K562 (cell line): ENCODE data around the gene PSD4. TPM values are rescaled to one million over a fixed set of nuclear protein-coding genes. Genes with fewer than 3 reads are reported as not detected.
A peak's percentile ranks its signal among the peaks of the same experiment; 100 is the strongest.

Experiments
- ATF1 ChIP-seq, 2 experiments: fragments of 450-650 bp in 1 of 2; IDR thresholded peaks; 2 replicates each; pipeline ENCODE4 v1.6.1; 2016; ENCODE audit warnings: missing compliant biosample characterization in 1 of 2, missing genetic modification characterization in 1 of 2
- BRCA1 ChIP-seq, 2 experiments: fragments of 450-650 bp in 1 of 2; sonication (generic) in 1 of 2; formaldehyde crosslinking in 1 of 2; IDR thresholded peaks; 2 replicates each; pipeline versions ENCODE4 v1.5.0 to v1.6.1; 2017 to 2020; ENCODE audit warnings: mild to moderate bottlenecking in 1 of 2, missing genetic modification reagents in 1 of 2
- CBFA2T3 ChIP-seq: fragments of 450-650 bp; IDR thresholded peaks from 2 replicates; pipeline ENCODE4 v1.6.1; 2017
- CEBPG ChIP-seq, 3 experiments: fragments of 200-800 bp in 1 of 3; sonication (Bioruptor generic) in 1 of 3; sonication (generic) in 1 of 3; formaldehyde crosslinking in 1 of 3; IDR thresholded peaks in 2 of 3; conservative IDR thresholded peaks in 1 of 3; 2 replicates each; pipeline versions ENCODE4 v1.6.1 to v1.8.0; 2016 to 2022; ENCODE audit warnings: missing compliant biosample characterization in 2 of 3, missing genetic modification characterization in 2 of 3, mild to moderate bottlenecking in 1 of 3, missing genetic modification reagents in 1 of 3
- DIDO1 ChIP-seq: fragments of 450-650 bp; IDR thresholded peaks from 2 replicates; pipeline ENCODE4 v1.6.1; 2016; ENCODE audit warnings: low read depth, missing biosample characterization, missing genetic modification characterization
- ERF ChIP-seq: fragments of 450-650 bp; formaldehyde crosslinking; IDR thresholded peaks from 2 replicates; pipeline ENCODE4 v1.4.0; 2020; ENCODE audit warnings: mild to moderate bottlenecking, mixed read lengths
- GABPB1 ChIP-seq: sonication (generic); formaldehyde crosslinking; IDR thresholded peaks from 2 replicates; pipeline ENCODE4 v1.8.0; 2022; ENCODE audit warnings: mild to moderate bottlenecking, missing genetic modification reagents
- NFXL1 ChIP-seq: fragments of 450-650 bp; formaldehyde crosslinking; IDR thresholded peaks from 2 replicates; pipeline ENCODE4 v1.4.0; 2021; ENCODE audit warnings: mild to moderate bottlenecking
- PTRF ChIP-seq: fragments of 450-650 bp; IDR thresholded peaks from 2 replicates; pipeline ENCODE4 v1.6.1; 2016; ENCODE audit warnings: mild to moderate bottlenecking, missing genetic modification characterization, missing compliant biosample characterization
- SMAD1 ChIP-seq: fragments of 150-350 bp; IDR thresholded peaks from 2 replicates; pipeline ENCODE4 v1.6.1; 2014; ENCODE audit warnings: low read length, low read depth; ENCODE audit not compliant: partially characterized antibody
- TRIM24 ChIP-seq, 2 experiments: fragments of 450-650 bp; IDR thresholded peaks; 2 replicates each; pipeline ENCODE4 v1.6.1; 2016
- XRCC5 ChIP-seq: fragments of 200-400 bp; formaldehyde crosslinking; IDR thresholded peaks from 2 replicates; pipeline ENCODE4 v1.6.1; 2017; ENCODE audit warnings: low read depth, mild to moderate bottlenecking, low read length
- ZNF143 ChIP-seq: sonication (generic); formaldehyde crosslinking; IDR thresholded peaks from 2 replicates; pipeline ENCODE4 v1.9.0; 2022; ENCODE audit warnings: mild to moderate bottlenecking, missing genetic modification reagents
- ZNF3 ChIP-seq: fragments of 250-450 bp; sonication (Bioruptor Pico); IDR thresholded peaks from 2 replicates; pipeline ENCODE4 v1.5.0; 2021; ENCODE audit warnings: mild to moderate bottlenecking, moderate library complexity
- polyA plus RNA-seq, 8 experiments: library from polyadenylated mRNA; depleted of rRNA in 4 of 8; stranded (reverse) in 5 of 8; unstranded in 3 of 8; fragments of >200 nt; fragmentation: Nextera tagmentation in 2 of 8; fragmentation: Illumina TruSeq in 1 of 8; extraction: Ambion mirVana in 2 of 8; extraction: Trizol in 1 of 8; gene quantifications; 2 replicates each; pipeline versions ENCODE4 v1.2.1 to v1.2.3, GENCODE V29; 2011 to 2014; ENCODE audit warnings: inconsistent platforms in 1 of 8, missing spikeins in 1 of 8
- total RNA-seq, 7 experiments: library from RNA; depleted of rRNA in 6 of 7; stranded (reverse); fragments of >200 nt in 6 of 7; fragmentation: Illumina TruSeq in 2 of 7; extraction: Trizol in 2 of 7; gene quantifications; 2 replicates each; pipeline versions ENCODE4 v1.2.1 to v1.2.3, GENCODE V29; 2011 to 2021; ENCODE audit warnings: low replicate concordance in 1 of 7
- TF ChIP-seq, protein P1 (sequence below): fragments of 250-450 bp; sonication (Bioruptor Pico); IDR thresholded peaks from 2 replicates; pipeline ENCODE4 v1.5.0; 2021; ENCODE audit warnings: mild to moderate bottlenecking, borderline replicate concordance
- TF ChIP-seq, protein P2 (sequence below): fragments of 450-650 bp; formaldehyde crosslinking; IDR thresholded peaks from 2 replicates; pipeline ENCODE4 v1.4.0; 2022; ENCODE audit warnings: missing genetic modification characterization
- TF ChIP-seq, protein P3 (sequence below), 2 experiments: fragments of 450-650 bp in 1 of 2; sonication (generic) in 1 of 2; formaldehyde crosslinking in 1 of 2; IDR thresholded peaks in 1 of 2; conservative IDR thresholded peaks in 1 of 2; 2 replicates each; pipeline versions ENCODE4 v1.6.1 to v1.8.1; 2016 to 2023; ENCODE audit warnings: mild to moderate bottlenecking in 2 of 2, moderate library complexity in 2 of 2, inconsistent platforms in 1 of 2, missing genetic modification reagents in 1 of 2
- TF ChIP-seq, protein P4 (sequence below): sonication (generic); formaldehyde crosslinking; IDR thresholded peaks from 2 replicates; pipeline ENCODE4 v1.8.0; 2022; ENCODE audit warnings: mild to moderate bottlenecking, missing genetic modification reagents
- TF ChIP-seq, protein P5 (sequence below): IDR thresholded peaks from 3 replicates; pipeline ENCODE4 v1.6.1; 2011; ENCODE audit warnings: borderline replicate concordance, mild to moderate bottlenecking; ENCODE audit not compliant: insufficient read length, insufficient read depth

The PSD4 gene
- total and polyA plus RNA-seq, 9 of the 15 experiments (the other 6 are each of a cell fraction or from before 2014, with no cell fraction given): 0.46 to 54.0 (median 20.8) TPM

DNA sequence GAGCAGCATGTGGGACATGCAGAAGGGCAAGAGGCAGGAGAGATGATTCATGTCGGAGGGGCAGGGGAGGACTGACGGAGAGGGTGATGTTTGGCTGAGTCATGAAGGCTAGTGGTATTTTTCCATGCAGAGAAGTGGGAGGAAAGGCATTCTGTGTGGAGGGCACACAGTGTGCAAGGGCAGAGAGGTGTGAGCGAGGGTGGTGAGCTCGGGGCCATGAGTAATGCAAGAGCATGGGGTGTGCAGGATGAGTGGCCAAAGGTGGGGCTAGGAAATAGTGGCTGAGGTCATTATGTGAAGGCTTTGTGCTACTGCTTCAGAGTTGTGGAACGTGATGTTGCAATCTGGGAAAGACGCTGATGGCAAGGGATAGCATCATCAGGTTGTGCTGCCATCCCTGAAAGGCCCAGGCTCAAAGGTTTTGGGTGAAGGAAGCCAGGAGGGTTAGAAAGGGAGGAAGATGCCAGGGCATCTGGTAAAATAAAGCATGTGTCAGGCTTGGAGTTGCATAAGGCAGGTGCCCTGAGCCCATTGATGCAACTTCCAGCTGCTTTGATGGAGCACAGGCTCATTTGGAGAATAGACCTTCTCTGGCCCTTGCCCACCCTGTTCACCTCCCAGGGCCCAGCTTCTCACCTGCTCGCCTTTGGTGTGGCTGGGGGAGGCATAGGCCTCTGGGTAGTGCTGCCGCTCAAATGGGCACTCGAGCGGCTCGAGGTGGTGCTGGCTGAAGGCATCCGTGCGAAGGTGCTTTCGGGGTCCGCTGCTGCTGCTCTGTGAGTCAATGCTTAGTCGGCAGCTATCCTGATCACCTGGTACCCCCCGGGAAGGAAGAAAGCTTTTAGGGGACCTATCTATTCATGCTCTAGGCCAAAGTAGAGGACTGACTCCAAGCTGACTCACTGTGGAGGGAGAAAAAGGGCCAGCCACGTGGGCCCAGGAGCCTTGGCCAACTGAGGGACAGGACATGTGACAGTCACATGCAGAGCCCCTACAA lies 67.4 kb downstream of the PSD4 start (continued):
- TF ChIP-seq, protein P1, sequence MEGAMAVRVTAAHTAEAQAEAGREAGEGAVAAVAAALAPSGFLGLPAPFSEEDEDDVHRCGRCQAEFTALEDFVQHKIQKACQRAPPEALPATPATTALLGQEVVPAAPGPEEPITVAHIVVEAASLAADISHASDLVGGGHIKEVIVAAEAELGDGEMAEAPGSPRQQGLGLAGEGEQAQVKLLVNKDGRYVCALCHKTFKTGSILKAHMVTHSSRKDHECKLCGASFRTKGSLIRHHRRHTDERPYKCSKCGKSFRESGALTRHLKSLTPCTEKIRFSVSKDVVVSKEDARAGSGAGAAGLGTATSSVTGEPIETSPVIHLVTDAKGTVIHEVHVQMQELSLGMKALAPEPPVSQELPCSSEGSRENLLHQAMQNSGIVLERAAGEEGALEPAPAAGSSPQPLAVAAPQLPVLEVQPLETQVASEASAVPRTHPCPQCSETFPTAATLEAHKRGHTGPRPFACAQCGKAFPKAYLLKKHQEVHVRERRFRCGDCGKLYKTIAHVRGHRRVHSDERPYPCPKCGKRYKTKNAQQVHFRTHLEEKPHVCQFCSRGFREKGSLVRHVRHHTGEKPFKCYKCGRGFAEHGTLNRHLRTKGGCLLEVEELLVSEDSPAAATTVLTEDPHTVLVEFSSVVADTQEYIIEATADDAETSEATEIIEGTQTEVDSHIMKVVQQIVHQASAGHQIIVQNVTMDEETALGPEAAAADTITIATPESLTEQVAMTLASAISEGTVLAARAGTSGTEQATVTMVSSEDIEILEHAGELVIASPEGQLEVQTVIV (CRISPR knock-in tag): no peak
- TF ChIP-seq ERF (CRISPR knock-in tag) (0 out of 2 replicates have a peak, but pooled peaks have one; percentile 60), GABPB1 (CRISPR knock-in tag) (no peak), CEBPG (CRISPR knock-in tag; IDR thresholded peaks at IDR 0.05) (no peak), CEBPG (tag; conservative IDR thresholded peaks at IDR 0.05 in 1 of 2, IDR thresholded peaks at IDR 0.05 in 1 of 2) (peak; percentile 79 to 87), BRCA1 (IDR thresholded peaks at IDR 0.05) (no peak), BRCA1 (CRISPR knock-in tag; IDR thresholded peaks at IDR 0.05) (no peak), XRCC5 (no peak), ZNF143 (no peak), DIDO1 (no peak), TRIM24 (IDR thresholded peaks at IDR 0.05) (peak; percentile 27 to 71; a peak in 2 of 4 replicates), ZNF3 (CRISPR knock-in tag) (no peak), CBFA2T3 (peak; percentile 38; the same call in 1 of the 2 replicates), PTRF (tag) (no peak), ATF1 (CRISPR knock-in tag; IDR thresholded peaks at IDR 0.05) (no peak), ATF1 (tag; IDR thresholded peaks at IDR 0.05) (0 out of 2 replicates have a peak, but pooled peaks have one; percentile 18), NFXL1 (CRISPR knock-in tag) (no peak), SMAD1 (no peak)
- TF ChIP-seq, protein P2, sequence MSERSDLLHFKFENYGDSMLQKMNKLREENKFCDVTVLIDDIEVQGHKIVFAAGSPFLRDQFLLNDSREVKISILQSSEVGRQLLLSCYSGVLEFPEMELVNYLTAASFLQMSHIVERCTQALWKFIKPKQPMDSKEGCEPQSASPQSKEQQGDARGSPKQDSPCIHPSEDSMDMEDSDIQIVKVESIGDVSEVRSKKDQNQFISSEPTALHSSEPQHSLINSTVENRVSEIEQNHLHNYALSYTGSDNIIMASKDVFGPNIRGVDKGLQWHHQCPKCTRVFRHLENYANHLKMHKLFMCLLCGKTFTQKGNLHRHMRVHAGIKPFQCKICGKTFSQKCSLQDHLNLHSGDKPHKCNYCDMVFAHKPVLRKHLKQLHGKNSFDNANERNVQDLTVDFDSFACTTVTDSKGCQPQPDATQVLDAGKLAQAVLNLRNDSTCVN (CRISPR knock-in tag): peak; percentile 47; the same call in 1 of the 2 replicates
- TF ChIP-seq, protein P3, sequence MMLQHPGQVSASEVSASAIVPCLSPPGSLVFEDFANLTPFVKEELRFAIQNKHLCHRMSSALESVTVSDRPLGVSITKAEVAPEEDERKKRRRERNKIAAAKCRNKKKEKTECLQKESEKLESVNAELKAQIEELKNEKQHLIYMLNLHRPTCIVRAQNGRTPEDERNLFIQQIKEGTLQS (IDR thresholded peaks at IDR 0.05): peak; percentile 92
- TF ChIP-seq, protein P3 (CRISPR knock-in tag; conservative IDR thresholded peaks at IDR 0.05): no peak
- TF ChIP-seq, protein P4, sequence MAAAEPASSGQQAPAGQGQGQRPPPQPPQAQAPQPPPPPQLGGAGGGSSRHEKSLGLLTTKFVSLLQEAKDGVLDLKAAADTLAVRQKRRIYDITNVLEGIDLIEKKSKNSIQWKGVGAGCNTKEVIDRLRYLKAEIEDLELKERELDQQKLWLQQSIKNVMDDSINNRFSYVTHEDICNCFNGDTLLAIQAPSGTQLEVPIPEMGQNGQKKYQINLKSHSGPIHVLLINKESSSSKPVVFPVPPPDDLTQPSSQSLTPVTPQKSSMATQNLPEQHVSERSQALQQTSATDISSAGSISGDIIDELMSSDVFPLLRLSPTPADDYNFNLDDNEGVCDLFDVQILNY (CRISPR knock-in tag): no peak
- TF ChIP-seq, protein P5, sequence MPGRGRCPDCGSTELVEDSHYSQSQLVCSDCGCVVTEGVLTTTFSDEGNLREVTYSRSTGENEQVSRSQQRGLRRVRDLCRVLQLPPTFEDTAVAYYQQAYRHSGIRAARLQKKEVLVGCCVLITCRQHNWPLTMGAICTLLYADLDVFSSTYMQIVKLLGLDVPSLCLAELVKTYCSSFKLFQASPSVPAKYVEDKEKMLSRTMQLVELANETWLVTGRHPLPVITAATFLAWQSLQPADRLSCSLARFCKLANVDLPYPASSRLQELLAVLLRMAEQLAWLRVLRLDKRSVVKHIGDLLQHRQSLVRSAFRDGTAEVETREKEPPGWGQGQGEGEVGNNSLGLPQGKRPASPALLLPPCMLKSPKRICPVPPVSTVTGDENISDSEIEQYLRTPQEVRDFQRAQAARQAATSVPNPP: no peak
